H9 (cell line): ENCODE measurements around the gene AIF1L. TPM values are rescaled to one million over a fixed set of nuclear protein-coding genes. Genes with fewer than 3 reads are reported as not detected.

ENCODE experiments used
- DNase-seq: peaks from one replicate; pipeline ENCODE4 v3.0.0-alpha.2; 2017
- H2AFZ ChIP-seq: one replicate; pipeline ENCODE4 v1.6.1; 2013; ENCODE audit warnings: mild to moderate bottlenecking, low read length, control low read depth, moderate library complexity
- H2AK5ac ChIP-seq: 2 replicates; pipeline ENCODE4 v1.6.1; 2013; ENCODE audit warnings: low read length, control low read depth, mixed read lengths; ENCODE audit not compliant: insufficient read length
- H2BK120ac ChIP-seq: one replicate; pipeline ENCODE4 v1.6.1; 2013; ENCODE audit warnings: low read depth, mild to moderate bottlenecking, low read length, control low read depth, inconsistent platforms; ENCODE audit not compliant: poor library complexity, severe bottlenecking
- H2BK12ac ChIP-seq: 2 replicates; pipeline ENCODE4 v1.6.1; 2013; ENCODE audit warnings: low read length, control low read depth, mixed read lengths, low read depth; ENCODE audit not compliant: insufficient read length
- H2BK15ac ChIP-seq: 2 replicates; pipeline ENCODE4 v1.6.1; 2013; ENCODE audit warnings: low read depth, low read length, control low read depth
- H2BK20ac ChIP-seq: one replicate; pipeline ENCODE4 v1.6.1; 2013; ENCODE audit warnings: low read depth, mild to moderate bottlenecking, low read length, control low read depth, inconsistent platforms; ENCODE audit not compliant: poor library complexity, severe bottlenecking
- H2BK5ac ChIP-seq: 2 replicates; pipeline ENCODE4 v1.6.1; 2013; ENCODE audit warnings: low read length, control low read depth, mixed read lengths; ENCODE audit not compliant: insufficient read length
- H3K14ac ChIP-seq: 2 replicates; pipeline ENCODE4 v1.6.1; 2013; ENCODE audit warnings: low read length, control low read depth; ENCODE audit not compliant: insufficient read depth
- H3K18ac ChIP-seq: 2 replicates; pipeline ENCODE4 v1.6.1; 2013; ENCODE audit warnings: low read depth, mild to moderate bottlenecking, mixed read lengths, low read length, control low read depth; ENCODE audit not compliant: insufficient read length
- H3K23ac ChIP-seq: 2 replicates; pipeline ENCODE4 v1.6.1; 2013; ENCODE audit warnings: low read length, control low read depth, mixed read lengths, low read depth; ENCODE audit not compliant: insufficient read length
- H3K23me2 ChIP-seq: 2 replicates; pipeline ENCODE4 v1.6.1; 2013; ENCODE audit warnings: low read depth, mild to moderate bottlenecking, mixed read lengths, low read length, control low read depth; ENCODE audit not compliant: insufficient read length, poor library complexity, severe bottlenecking
- H3K27ac ChIP-seq: 2 replicates; pipeline ENCODE4 v1.5.1; 2013; ENCODE audit warnings: low read length, control low read depth, mixed read lengths, low read depth; ENCODE audit not compliant: insufficient read length
- H3K27me3 ChIP-seq: 2 replicates; pipeline ENCODE4 v1.6.1; 2013; ENCODE audit warnings: low read length, control low read depth, inconsistent platforms; ENCODE audit not compliant: insufficient read depth
- H3K4ac ChIP-seq: 2 replicates; pipeline ENCODE4 v1.6.1; 2013; ENCODE audit warnings: low read depth, mild to moderate bottlenecking, control low read depth, inconsistent platforms, low read length, moderate library complexity
- H3K4me1 ChIP-seq: 2 replicates; pipeline ENCODE4 v1.6.1; 2013; ENCODE audit warnings: low read length, control low read depth, inconsistent platforms; ENCODE audit not compliant: insufficient read depth
- H3K4me2 ChIP-seq: 2 replicates; pipeline ENCODE4 v1.6.1; 2013; ENCODE audit warnings: low read length, control low read depth, mixed read lengths; ENCODE audit not compliant: insufficient read length, insufficient read depth
- H3K56ac ChIP-seq: 2 replicates; pipeline ENCODE4 v1.6.1; 2013; ENCODE audit warnings: low read depth, mild to moderate bottlenecking, mixed read lengths, low read length, control low read depth; ENCODE audit not compliant: insufficient read length
- H3K79me1 ChIP-seq: 2 replicates; pipeline ENCODE4 v1.6.1; 2013; ENCODE audit warnings: low read depth, mild to moderate bottlenecking, moderate library complexity, low read length, control low read depth, inconsistent platforms; ENCODE audit not compliant: insufficient read depth, poor library complexity, severe bottlenecking
- H3K79me2 ChIP-seq: 2 replicates; pipeline ENCODE4 v1.6.1; 2013; ENCODE audit warnings: low read length, control low read depth, inconsistent platforms; ENCODE audit not compliant: insufficient read depth
- H3K9ac ChIP-seq: 2 replicates; pipeline ENCODE4 v1.6.1; 2013; ENCODE audit warnings: low read length, control low read depth, mixed read lengths; ENCODE audit not compliant: insufficient read length; ENCODE audit errors: extremely low read depth
- H3K9me3 ChIP-seq: one replicate; pipeline ENCODE4 v1.6.1; 2013; ENCODE audit warnings: low read depth, low read length, inconsistent platforms; ENCODE audit not compliant: control insufficient read depth
- H3T11ph ChIP-seq: one replicate; pipeline ENCODE4 v1.6.1; 2013; ENCODE audit warnings: mild to moderate bottlenecking, low read length, control low read depth, inconsistent platforms
- H4K20me1 ChIP-seq: one replicate; pipeline ENCODE4 v1.6.1; 2013; ENCODE audit not compliant: control insufficient read depth, insufficient read length, insufficient read depth
- H4K5ac ChIP-seq: 2 replicates; pipeline ENCODE4 v1.6.1; 2013; ENCODE audit warnings: low read depth, mild to moderate bottlenecking, mixed read lengths, low read length, control low read depth; ENCODE audit not compliant: insufficient read length
- H4K8ac ChIP-seq: replicated peaks from 2 replicates; pipeline ENCODE4 v1.6.1; 2013; ENCODE audit warnings: low read length, control low read depth, mixed read lengths, low read depth; ENCODE audit not compliant: insufficient read length
- H4K91ac ChIP-seq: 2 replicates; pipeline ENCODE4 v1.6.1; 2013; ENCODE audit warnings: low read depth, mild to moderate bottlenecking, moderate library complexity, mixed read lengths, low read length, control low read depth; ENCODE audit not compliant: insufficient read length
- H3K27ac Mint-ChIP-seq, 3 experiments: 2 replicates in 2 of 3; 3 replicates in 1 of 3; pipeline ENCODE4 v1.8.0; 2020 to 2021; ENCODE audit warnings: mixed read lengths in 3 of 3, mild to moderate bottlenecking in 1 of 3, moderate library complexity in 1 of 3
- H3K27me3 Mint-ChIP-seq: 2 replicates; pipeline ENCODE4 v1.8.0; 2021; ENCODE audit warnings: low read depth, mild to moderate bottlenecking, moderate library complexity, mixed read lengths
- H3K36me3 Mint-ChIP-seq, 3 experiments: 2 replicates in 2 of 3; 3 replicates in 1 of 3; pipeline ENCODE4 v1.8.0; 2020 to 2021; ENCODE audit warnings: low read depth in 3 of 3, mixed read lengths in 3 of 3; ENCODE audit not compliant: insufficient read depth in 1 of 3
- H3K4me1 Mint-ChIP-seq, 2 experiments: 2 replicates each; pipeline ENCODE4 v1.8.0; 2020; ENCODE audit warnings: mixed read lengths in 2 of 2
- H3K4me3 Mint-ChIP-seq, 2 experiments: 2 replicates in 1 of 2; 3 replicates in 1 of 2; pipeline ENCODE4 v1.8.0; 2020 to 2021; ENCODE audit warnings: mild to moderate bottlenecking in 2 of 2, mixed read lengths in 2 of 2, moderate library complexity in 1 of 2
- H3K9me3 Mint-ChIP-seq, 2 experiments: 2 replicates in 1 of 2; 3 replicates in 1 of 2; pipeline ENCODE4 v1.8.0; 2020; ENCODE audit warnings: mild to moderate bottlenecking in 2 of 2, mixed read lengths in 2 of 2, moderate library complexity in 1 of 2
- WGBS: extraction: QIAGEN DNeasy Blood & Tissue Kit; methylation state at CpG from one replicate; pipeline ENCODE4 v1.1.7; 2013; ENCODE audit warnings: missing lambda C conversion rate, low lambda C conversion rate, mixed read lengths; ENCODE audit not compliant: insufficient read length; ENCODE audit errors: extremely low coverage; 5-methylcytosine and 5-hydroxymethylcytosine counted together
- total RNA-seq: library from RNA; stranded (reverse); gene quantifications from 2 replicates; pipeline ENCODE4 v1.2.1, GENCODE V29; 2021
- TF ChIP-seq, protein P1 (sequence below): fragments of 200-600 bp; sonication (generic); conservative IDR thresholded peaks from 3 replicates; pipeline ENCODE4 v1.8.0; 2021; ENCODE audit warnings: antibody characterized with exemption, mild to moderate bottlenecking

AIF1L gene
- total RNA-seq, 1 experiment from 2014 or later: 122 TPM

DNA sequence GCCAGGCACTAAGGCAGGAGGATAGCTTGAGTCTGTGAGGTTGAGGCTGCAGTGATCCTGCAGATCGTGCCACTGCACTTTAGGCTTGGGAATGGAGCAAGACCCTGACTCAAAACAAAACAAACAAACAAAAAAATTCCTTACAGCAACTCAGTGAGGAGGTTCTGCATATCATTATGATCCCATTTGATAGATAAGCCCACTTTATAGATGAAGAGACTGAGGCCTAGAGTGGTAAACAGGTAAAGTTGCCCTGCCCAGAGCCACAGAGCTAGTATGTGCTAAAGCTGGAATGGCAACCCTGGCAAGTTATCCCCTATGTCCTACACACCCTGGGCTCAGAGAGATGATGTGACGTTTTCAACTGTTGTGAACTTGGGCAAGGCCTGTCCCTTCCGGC, 7.2 kb downstream of the AIF1L start:
- Mint-ChIP-seq H3K4me1 (peaks cover 36 to 45% of the 10 kb centered on the region in 2 experiments), H3K27ac (peak overlapping the region; percentile 85 to 97 (median 93); a peak in 5 of 7 replicates), H3K36me3 (peaks cover 27 to 66% (median 40%) of the 10 kb centered on the region in 3 experiments), H3K9me3 (no peaks in the 10 kb centered on the region; a peak in 1 of 5 replicates), H3K4me3 (peak overlapping the region in 1 of 2 experiments; percentile 67; a peak in 2 of 5 replicates), H3K27me3 (no peaks in the 10 kb centered on the region)
- Histone ChIP-seq H4K8ac (no peak overlapping the region), H3K9me3 (no peaks in the 10 kb centered on the region), H2BK5ac (no peak overlapping the region), H3K27ac (no peak overlapping the region), H3K9ac (no peak overlapping the region), H2BK15ac (no peak overlapping the region), H2AK5ac (no peak overlapping the region), H2BK12ac (no peak overlapping the region), H3K27me3 (no peaks in the 10 kb centered on the region), H3K79me1 (no peaks in the 10 kb centered on the region), H3K18ac (no peak overlapping the region), H3K23ac (no peak overlapping the region), H3K4ac (no peak overlapping the region), H3K14ac (no peak overlapping the region; the same call in 1 of the 2 replicates), H3K4me1 (peaks cover 13% of the 10 kb centered on the region; the same call in 1 of the 2 replicates), H2AFZ (no peak overlapping the region), H4K5ac (no peak overlapping the region), H4K20me1 (peaks cover 2% of the 10 kb centered on the region), H3K23me2 (no peaks in the 10 kb centered on the region), H3T11ph (no peak overlapping the region), H2BK20ac (no peak overlapping the region), H3K79me2 (no peaks in the 10 kb centered on the region), H3K56ac (no peak overlapping the region), H2BK120ac (no peak overlapping the region), H3K4me2 (no peak overlapping the region), H4K91ac (no peak overlapping the region)
- DNase-seq: no peak
- no CpG with 5 or more reads among the region's 3 CpGs for WGBS
- TF ChIP-seq, protein P1, sequence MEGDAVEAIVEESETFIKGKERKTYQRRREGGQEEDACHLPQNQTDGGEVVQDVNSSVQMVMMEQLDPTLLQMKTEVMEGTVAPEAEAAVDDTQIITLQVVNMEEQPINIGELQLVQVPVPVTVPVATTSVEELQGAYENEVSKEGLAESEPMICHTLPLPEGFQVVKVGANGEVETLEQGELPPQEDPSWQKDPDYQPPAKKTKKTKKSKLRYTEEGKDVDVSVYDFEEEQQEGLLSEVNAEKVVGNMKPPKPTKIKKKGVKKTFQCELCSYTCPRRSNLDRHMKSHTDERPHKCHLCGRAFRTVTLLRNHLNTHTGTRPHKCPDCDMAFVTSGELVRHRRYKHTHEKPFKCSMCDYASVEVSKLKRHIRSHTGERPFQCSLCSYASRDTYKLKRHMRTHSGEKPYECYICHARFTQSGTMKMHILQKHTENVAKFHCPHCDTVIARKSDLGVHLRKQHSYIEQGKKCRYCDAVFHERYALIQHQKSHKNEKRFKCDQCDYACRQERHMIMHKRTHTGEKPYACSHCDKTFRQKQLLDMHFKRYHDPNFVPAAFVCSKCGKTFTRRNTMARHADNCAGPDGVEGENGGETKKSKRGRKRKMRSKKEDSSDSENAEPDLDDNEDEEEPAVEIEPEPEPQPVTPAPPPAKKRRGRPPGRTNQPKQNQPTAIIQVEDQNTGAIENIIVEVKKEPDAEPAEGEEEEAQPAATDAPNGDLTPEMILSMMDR: no peak
